H9 (cell line): Measurements from ENCODE around the gene CPB2. TPM values are rescaled to one million over a fixed set of nuclear protein-coding genes. Genes with fewer than 3 reads are reported as not detected.

Source experiments
- DNase-seq: peaks from one replicate; pipeline ENCODE4 v3.0.0-alpha.2; 2017
- H2AFZ ChIP-seq: one replicate; pipeline ENCODE4 v1.6.1; 2013; ENCODE audit warnings: mild to moderate bottlenecking, low read length, control low read depth, moderate library complexity
- H2AK5ac ChIP-seq: 2 replicates; pipeline ENCODE4 v1.6.1; 2013; ENCODE audit warnings: low read length, control low read depth, mixed read lengths; ENCODE audit not compliant: insufficient read length
- H2BK120ac ChIP-seq: one replicate; pipeline ENCODE4 v1.6.1; 2013; ENCODE audit warnings: low read depth, mild to moderate bottlenecking, low read length, control low read depth, inconsistent platforms; ENCODE audit not compliant: poor library complexity, severe bottlenecking
- H2BK12ac ChIP-seq: 2 replicates; pipeline ENCODE4 v1.6.1; 2013; ENCODE audit warnings: low read length, control low read depth, mixed read lengths, low read depth; ENCODE audit not compliant: insufficient read length
- H2BK15ac ChIP-seq: 2 replicates; pipeline ENCODE4 v1.6.1; 2013; ENCODE audit warnings: low read depth, low read length, control low read depth
- H2BK20ac ChIP-seq: one replicate; pipeline ENCODE4 v1.6.1; 2013; ENCODE audit warnings: low read depth, mild to moderate bottlenecking, low read length, control low read depth, inconsistent platforms; ENCODE audit not compliant: poor library complexity, severe bottlenecking
- H2BK5ac ChIP-seq: 2 replicates; pipeline ENCODE4 v1.6.1; 2013; ENCODE audit warnings: low read length, control low read depth, mixed read lengths; ENCODE audit not compliant: insufficient read length
- H3K14ac ChIP-seq: 2 replicates; pipeline ENCODE4 v1.6.1; 2013; ENCODE audit warnings: low read length, control low read depth; ENCODE audit not compliant: insufficient read depth
- H3K18ac ChIP-seq: 2 replicates; pipeline ENCODE4 v1.6.1; 2013; ENCODE audit warnings: low read depth, mild to moderate bottlenecking, mixed read lengths, low read length, control low read depth; ENCODE audit not compliant: insufficient read length
- H3K23ac ChIP-seq: 2 replicates; pipeline ENCODE4 v1.6.1; 2013; ENCODE audit warnings: low read length, control low read depth, mixed read lengths, low read depth; ENCODE audit not compliant: insufficient read length
- H3K23me2 ChIP-seq: 2 replicates; pipeline ENCODE4 v1.6.1; 2013; ENCODE audit warnings: low read depth, mild to moderate bottlenecking, mixed read lengths, low read length, control low read depth; ENCODE audit not compliant: insufficient read length, poor library complexity, severe bottlenecking
- H3K27ac ChIP-seq: 2 replicates; pipeline ENCODE4 v1.5.1; 2013; ENCODE audit warnings: low read length, control low read depth, mixed read lengths, low read depth; ENCODE audit not compliant: insufficient read length
- H3K27me3 ChIP-seq: 2 replicates; pipeline ENCODE4 v1.6.1; 2013; ENCODE audit warnings: low read length, control low read depth, inconsistent platforms; ENCODE audit not compliant: insufficient read depth
- H3K4ac ChIP-seq: 2 replicates; pipeline ENCODE4 v1.6.1; 2013; ENCODE audit warnings: low read depth, mild to moderate bottlenecking, control low read depth, inconsistent platforms, low read length, moderate library complexity
- H3K4me1 ChIP-seq: 2 replicates; pipeline ENCODE4 v1.6.1; 2013; ENCODE audit warnings: low read length, control low read depth, inconsistent platforms; ENCODE audit not compliant: insufficient read depth
- H3K4me2 ChIP-seq: 2 replicates; pipeline ENCODE4 v1.6.1; 2013; ENCODE audit warnings: low read length, control low read depth, mixed read lengths; ENCODE audit not compliant: insufficient read length, insufficient read depth
- H3K56ac ChIP-seq: 2 replicates; pipeline ENCODE4 v1.6.1; 2013; ENCODE audit warnings: low read depth, mild to moderate bottlenecking, mixed read lengths, low read length, control low read depth; ENCODE audit not compliant: insufficient read length
- H3K79me1 ChIP-seq: 2 replicates; pipeline ENCODE4 v1.6.1; 2013; ENCODE audit warnings: low read depth, mild to moderate bottlenecking, moderate library complexity, low read length, control low read depth, inconsistent platforms; ENCODE audit not compliant: insufficient read depth, poor library complexity, severe bottlenecking
- H3K79me2 ChIP-seq: 2 replicates; pipeline ENCODE4 v1.6.1; 2013; ENCODE audit warnings: low read length, control low read depth, inconsistent platforms; ENCODE audit not compliant: insufficient read depth
- H3K9ac ChIP-seq: 2 replicates; pipeline ENCODE4 v1.6.1; 2013; ENCODE audit warnings: low read length, control low read depth, mixed read lengths; ENCODE audit not compliant: insufficient read length; ENCODE audit errors: extremely low read depth
- H3K9me3 ChIP-seq: one replicate; pipeline ENCODE4 v1.6.1; 2013; ENCODE audit warnings: low read depth, low read length, inconsistent platforms; ENCODE audit not compliant: control insufficient read depth
- H3T11ph ChIP-seq: one replicate; pipeline ENCODE4 v1.6.1; 2013; ENCODE audit warnings: mild to moderate bottlenecking, low read length, control low read depth, inconsistent platforms
- H4K20me1 ChIP-seq: one replicate; pipeline ENCODE4 v1.6.1; 2013; ENCODE audit not compliant: control insufficient read depth, insufficient read length, insufficient read depth
- H4K5ac ChIP-seq: 2 replicates; pipeline ENCODE4 v1.6.1; 2013; ENCODE audit warnings: low read depth, mild to moderate bottlenecking, mixed read lengths, low read length, control low read depth; ENCODE audit not compliant: insufficient read length
- H4K8ac ChIP-seq: replicated peaks from 2 replicates; pipeline ENCODE4 v1.6.1; 2013; ENCODE audit warnings: low read length, control low read depth, mixed read lengths, low read depth; ENCODE audit not compliant: insufficient read length
- H4K91ac ChIP-seq: 2 replicates; pipeline ENCODE4 v1.6.1; 2013; ENCODE audit warnings: low read depth, mild to moderate bottlenecking, moderate library complexity, mixed read lengths, low read length, control low read depth; ENCODE audit not compliant: insufficient read length
- H3K27ac Mint-ChIP-seq, 3 experiments: 2 replicates in 2 of 3; 3 replicates in 1 of 3; pipeline ENCODE4 v1.8.0; 2020 to 2021; ENCODE audit warnings: mixed read lengths in 3 of 3, mild to moderate bottlenecking in 1 of 3, moderate library complexity in 1 of 3
- H3K27me3 Mint-ChIP-seq: 2 replicates; pipeline ENCODE4 v1.8.0; 2021; ENCODE audit warnings: low read depth, mild to moderate bottlenecking, moderate library complexity, mixed read lengths
- H3K36me3 Mint-ChIP-seq, 3 experiments: 2 replicates in 2 of 3; 3 replicates in 1 of 3; pipeline ENCODE4 v1.8.0; 2020 to 2021; ENCODE audit warnings: low read depth in 3 of 3, mixed read lengths in 3 of 3; ENCODE audit not compliant: insufficient read depth in 1 of 3
- H3K4me1 Mint-ChIP-seq, 2 experiments: 2 replicates each; pipeline ENCODE4 v1.8.0; 2020; ENCODE audit warnings: mixed read lengths in 2 of 2
- H3K4me3 Mint-ChIP-seq, 2 experiments: 2 replicates in 1 of 2; 3 replicates in 1 of 2; pipeline ENCODE4 v1.8.0; 2020 to 2021; ENCODE audit warnings: mild to moderate bottlenecking in 2 of 2, mixed read lengths in 2 of 2, moderate library complexity in 1 of 2
- H3K9me3 Mint-ChIP-seq, 2 experiments: 2 replicates in 1 of 2; 3 replicates in 1 of 2; pipeline ENCODE4 v1.8.0; 2020; ENCODE audit warnings: mild to moderate bottlenecking in 2 of 2, mixed read lengths in 2 of 2, moderate library complexity in 1 of 2
- WGBS: extraction: QIAGEN DNeasy Blood & Tissue Kit; methylation state at CpG from one replicate; pipeline ENCODE4 v1.1.7; 2013; ENCODE audit warnings: missing lambda C conversion rate, low lambda C conversion rate, mixed read lengths; ENCODE audit not compliant: insufficient read length; ENCODE audit errors: extremely low coverage; 5-methylcytosine and 5-hydroxymethylcytosine counted together
- total RNA-seq: library from RNA; stranded (reverse); gene quantifications from 2 replicates; pipeline ENCODE4 v1.2.1, GENCODE V29; 2021
- TF ChIP-seq, protein P1 (sequence below): fragments of 200-600 bp; sonication (generic); conservative IDR thresholded peaks from 3 replicates; pipeline ENCODE4 v1.8.0; 2021; ENCODE audit warnings: antibody characterized with exemption, mild to moderate bottlenecking

The CPB2 gene
- total RNA-seq, 1 experiment from 2014 or later, result not detected

DNA sequence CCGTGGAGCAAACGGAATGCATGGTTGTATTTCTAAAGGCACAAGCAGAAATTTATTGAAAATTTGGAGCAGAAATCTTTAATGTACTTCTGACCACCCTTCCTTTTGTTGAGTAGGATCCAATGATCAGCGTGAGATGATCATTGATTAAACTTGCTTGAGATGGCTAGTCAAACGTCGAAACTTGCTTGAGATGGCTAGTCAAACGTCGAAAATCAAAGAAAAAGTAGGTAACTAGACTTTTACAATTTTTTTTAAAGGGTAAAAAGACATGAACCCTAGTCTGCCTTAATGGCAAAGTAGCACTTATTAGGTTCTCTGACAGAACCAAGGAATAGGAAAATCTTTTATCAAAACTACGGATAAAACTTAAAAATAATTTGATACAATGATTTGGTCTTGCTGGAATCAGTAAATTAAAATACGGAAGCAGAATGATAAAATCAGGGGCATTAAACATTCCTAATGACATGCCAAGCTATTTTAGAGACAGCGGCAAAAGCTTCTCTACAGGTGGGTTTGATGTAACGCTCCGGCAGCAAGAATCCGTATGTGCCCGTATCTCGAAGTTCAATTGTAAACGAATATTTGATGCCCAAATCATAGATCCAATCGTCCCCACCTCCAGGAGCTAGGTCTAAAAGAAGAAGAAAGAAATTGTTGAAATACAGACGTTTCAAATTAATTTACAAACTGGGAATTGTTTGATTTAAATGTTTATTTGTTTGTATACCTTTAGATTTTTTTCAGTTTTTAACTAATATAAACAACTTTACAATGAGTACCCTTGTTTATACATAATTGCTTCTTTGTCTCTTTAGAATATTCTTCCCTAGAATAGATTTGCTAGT, 51.4 kb downstream of the CPB2 start:
- H3K4me1 ChIP-seq, result no peaks in the 10 kb centered on the region
- Mint-ChIP-seq H3K27me3 (no peaks in the 10 kb centered on the region; the same call in 1 of the 2 replicates), H3K4me3 (peak overlapping the region; percentile 92 to 93), H3K27ac (peak overlapping the region; percentile 97 to 98 (median 97); a peak in 6 of 7 replicates), H3K4me1 (peaks cover 6 to 13% of the 10 kb centered on the region in 2 experiments), H3K36me3 (no peaks in the 10 kb centered on the region), H3K9me3 (no peaks in the 10 kb centered on the region)
- no peak overlapping the region for H3K27ac ChIP-seq
- no peaks in the 10 kb centered on the region for H3K9me3 ChIP-seq
- H3K79me1 ChIP-seq, result no peaks in the 10 kb centered on the region
- no peak overlapping the region for H3K4ac ChIP-seq
- H4K8ac ChIP-seq, result no peak overlapping the region
- H3T11ph ChIP-seq, result no peak overlapping the region
- H2BK5ac ChIP-seq, result no peak overlapping the region
- no peak for DNase-seq
- peak overlapping the region; percentile 73 for H3K9ac ChIP-seq
- H3K27me3 ChIP-seq, result no peaks in the 10 kb centered on the region
- no peak overlapping the region for H3K18ac ChIP-seq
- peaks cover 17% of the 10 kb centered on the region; the same call in 1 of the 2 replicates for H3K79me2 ChIP-seq
- no peak overlapping the region for H3K23ac ChIP-seq
- H2BK20ac ChIP-seq, result no peak overlapping the region
- no peak overlapping the region for H4K5ac ChIP-seq
- H3K56ac ChIP-seq, result no peak overlapping the region
- H2BK15ac ChIP-seq, result no peak overlapping the region
- WGBS, result no CpG with 5 or more reads among the region's 18 CpGs
- no peak overlapping the region for H2BK12ac ChIP-seq
- peak overlapping the region; percentile 65 for H2AFZ ChIP-seq
- H2AK5ac ChIP-seq, result no peak overlapping the region
- TF ChIP-seq, protein P1, sequence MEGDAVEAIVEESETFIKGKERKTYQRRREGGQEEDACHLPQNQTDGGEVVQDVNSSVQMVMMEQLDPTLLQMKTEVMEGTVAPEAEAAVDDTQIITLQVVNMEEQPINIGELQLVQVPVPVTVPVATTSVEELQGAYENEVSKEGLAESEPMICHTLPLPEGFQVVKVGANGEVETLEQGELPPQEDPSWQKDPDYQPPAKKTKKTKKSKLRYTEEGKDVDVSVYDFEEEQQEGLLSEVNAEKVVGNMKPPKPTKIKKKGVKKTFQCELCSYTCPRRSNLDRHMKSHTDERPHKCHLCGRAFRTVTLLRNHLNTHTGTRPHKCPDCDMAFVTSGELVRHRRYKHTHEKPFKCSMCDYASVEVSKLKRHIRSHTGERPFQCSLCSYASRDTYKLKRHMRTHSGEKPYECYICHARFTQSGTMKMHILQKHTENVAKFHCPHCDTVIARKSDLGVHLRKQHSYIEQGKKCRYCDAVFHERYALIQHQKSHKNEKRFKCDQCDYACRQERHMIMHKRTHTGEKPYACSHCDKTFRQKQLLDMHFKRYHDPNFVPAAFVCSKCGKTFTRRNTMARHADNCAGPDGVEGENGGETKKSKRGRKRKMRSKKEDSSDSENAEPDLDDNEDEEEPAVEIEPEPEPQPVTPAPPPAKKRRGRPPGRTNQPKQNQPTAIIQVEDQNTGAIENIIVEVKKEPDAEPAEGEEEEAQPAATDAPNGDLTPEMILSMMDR, result no peak
- peak overlapping the region; percentile 75 for H3K4me2 ChIP-seq
- H4K20me1 ChIP-seq, result no peaks in the 10 kb centered on the region
- H3K23me2 ChIP-seq, result no peaks in the 10 kb centered on the region
- no peak overlapping the region for H2BK120ac ChIP-seq
- no peak overlapping the region for H4K91ac ChIP-seq
- H3K14ac ChIP-seq, result no peak overlapping the region
